Suppressor macrophage treated with lipopolysaccharide for 4 hours (primary cell): ENCODE measurements around the gene NDUFV1.
"Not testable (repeated sequence)": the region's sequence is repeated elsewhere in the genome, so short reads cannot be mapped to it uniquely, and the experiment has no call there.

Experiments used
- DNase-seq: peaks from one replicate; pipeline ENCODE4 v3.0.0-alpha.2; 2020

Gene NDUFV1

GRCh38 chr11:67586568-67587250, 20.0 kb upstream of the NDUFV1 start:
- no peak for DNase-seq

- DNase-seq: no peak
These were observed 18.6 kb upstream of the NDUFV1 start for GRCh38 chr11:67588136-67588503.

DNA sequence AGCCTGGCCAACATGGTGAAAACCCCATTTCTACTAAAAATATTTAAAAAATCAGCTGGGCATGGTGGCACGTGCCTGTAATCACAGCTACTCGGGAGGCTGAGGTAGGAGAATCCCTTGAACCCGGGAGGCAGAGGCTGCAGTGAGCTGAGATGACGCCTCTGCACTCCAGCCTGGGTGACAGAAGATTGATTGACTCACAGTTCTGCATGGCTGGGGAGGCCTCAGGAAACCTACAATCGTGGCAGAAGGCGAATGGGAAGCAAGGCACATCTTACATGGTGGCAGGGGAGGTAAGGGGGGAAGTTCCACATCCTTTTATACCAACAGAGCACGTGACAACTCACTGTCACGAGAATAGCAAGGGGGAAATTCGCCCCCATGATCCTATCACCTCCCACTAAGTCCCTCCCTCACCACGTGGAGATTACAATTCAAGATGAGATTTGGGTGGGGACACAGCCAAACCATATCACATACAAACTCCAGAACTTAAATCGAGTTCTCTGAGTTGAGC, 17.8 kb upstream of the NDUFV1 start:
- DNase-seq: not testable (repeated sequence)

DNA sequence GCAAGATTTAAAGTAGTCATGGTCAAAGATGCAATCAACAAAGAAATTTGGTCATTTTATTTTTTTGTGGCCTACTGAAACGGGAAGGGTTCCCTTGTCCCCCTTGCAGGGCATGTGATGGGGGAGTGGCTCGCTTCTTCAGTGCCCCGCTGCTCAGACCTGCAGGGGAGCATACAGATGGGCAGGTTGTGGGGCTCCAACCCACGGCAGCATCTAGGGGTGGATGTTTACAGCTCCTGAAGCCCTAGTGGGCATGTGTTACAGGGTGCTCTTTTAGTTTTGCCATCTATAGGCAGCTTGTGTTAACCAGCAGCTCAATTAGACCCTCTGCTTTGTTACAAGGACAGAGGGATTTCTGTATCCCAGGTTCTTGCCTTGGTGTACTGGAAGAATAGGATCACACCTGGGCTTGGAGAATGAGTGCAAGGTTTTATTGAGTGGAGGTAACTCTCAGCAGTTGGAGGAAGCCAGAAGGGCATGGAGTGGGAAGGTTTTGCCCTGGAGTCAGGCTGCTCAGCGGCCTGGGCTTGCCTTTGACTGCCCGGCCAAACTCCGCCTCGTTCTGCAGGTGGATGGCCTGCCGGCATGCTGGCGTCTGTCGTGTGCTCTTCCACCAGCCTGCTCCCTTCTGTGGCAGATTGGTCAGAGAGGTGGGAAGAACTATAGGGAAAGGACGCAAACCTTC, 13.7 kb upstream of the NDUFV1 start:
- no peak for DNase-seq

DNA sequence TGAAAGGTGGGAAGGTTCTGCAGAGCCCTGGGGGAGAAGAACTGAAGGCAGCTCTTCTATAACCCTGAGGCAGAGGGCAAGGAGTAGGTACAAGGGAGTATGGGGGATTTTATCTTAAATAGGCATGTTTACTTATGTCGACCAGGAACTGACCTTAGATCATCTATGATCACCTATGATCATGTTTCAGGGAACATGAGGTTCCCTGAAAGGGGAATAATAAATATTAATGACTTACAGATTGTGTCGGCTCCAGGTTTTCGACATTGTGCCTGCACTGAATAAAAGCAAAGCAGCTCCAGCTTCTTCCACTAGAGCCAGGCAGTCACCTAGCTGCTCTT, 13.2 kb upstream of the NDUFV1 start:
- DNase-seq: no peak

DNA sequence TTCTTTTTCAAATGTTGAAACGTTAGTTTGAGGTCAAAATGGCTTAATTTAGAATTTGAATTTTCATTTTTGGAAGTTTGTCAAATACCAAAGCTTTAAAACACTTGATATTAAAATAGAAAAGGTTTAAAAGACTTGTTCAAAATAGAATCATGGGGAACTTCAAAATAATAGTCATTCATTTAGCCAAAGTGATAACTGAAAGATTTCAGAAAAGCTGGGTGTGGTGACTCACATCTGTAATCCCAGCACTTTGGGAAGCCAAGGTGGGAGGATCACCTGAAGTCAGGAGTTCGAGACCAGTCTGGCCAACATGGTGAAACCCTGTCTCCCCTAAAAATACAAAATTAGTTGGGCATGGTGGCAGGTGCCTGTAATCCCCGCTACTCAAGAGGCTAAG, 12.3 kb upstream of the NDUFV1 start:
- no peak for DNase-seq

GRCh38 chr11:67596753-67597300, 9.9 kb upstream of the NDUFV1 start:
- no peak for DNase-seq

DNA sequence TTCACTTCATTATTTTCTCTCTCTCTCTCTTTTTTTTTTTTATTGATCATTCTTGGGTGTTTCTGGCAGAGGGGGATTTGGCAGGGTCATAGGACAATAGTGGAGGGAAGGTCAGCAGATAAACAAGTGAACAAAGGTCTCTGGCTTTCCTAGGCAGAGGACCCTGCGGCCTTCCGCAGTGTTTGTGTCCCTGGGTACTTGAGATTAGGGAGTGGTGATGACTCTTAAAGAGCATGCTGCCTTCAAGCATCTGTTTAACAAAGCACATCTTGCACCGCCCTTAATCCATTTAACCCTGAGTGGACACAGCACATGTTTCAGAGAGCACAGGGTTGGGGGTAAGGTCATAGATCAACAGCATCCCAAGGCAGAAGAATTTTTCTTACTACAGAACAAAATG, 9.3 kb upstream of the NDUFV1 start:
- not testable (repeated sequence) for DNase-seq

GRCh38 chr11:67597963-67598362, 8.8 kb upstream of the NDUFV1 start:
- not testable (repeated sequence) for DNase-seq

GRCh38 chr11:67599149-67599548, 7.6 kb upstream of the NDUFV1 start:
- no peak for DNase-seq

DNA sequence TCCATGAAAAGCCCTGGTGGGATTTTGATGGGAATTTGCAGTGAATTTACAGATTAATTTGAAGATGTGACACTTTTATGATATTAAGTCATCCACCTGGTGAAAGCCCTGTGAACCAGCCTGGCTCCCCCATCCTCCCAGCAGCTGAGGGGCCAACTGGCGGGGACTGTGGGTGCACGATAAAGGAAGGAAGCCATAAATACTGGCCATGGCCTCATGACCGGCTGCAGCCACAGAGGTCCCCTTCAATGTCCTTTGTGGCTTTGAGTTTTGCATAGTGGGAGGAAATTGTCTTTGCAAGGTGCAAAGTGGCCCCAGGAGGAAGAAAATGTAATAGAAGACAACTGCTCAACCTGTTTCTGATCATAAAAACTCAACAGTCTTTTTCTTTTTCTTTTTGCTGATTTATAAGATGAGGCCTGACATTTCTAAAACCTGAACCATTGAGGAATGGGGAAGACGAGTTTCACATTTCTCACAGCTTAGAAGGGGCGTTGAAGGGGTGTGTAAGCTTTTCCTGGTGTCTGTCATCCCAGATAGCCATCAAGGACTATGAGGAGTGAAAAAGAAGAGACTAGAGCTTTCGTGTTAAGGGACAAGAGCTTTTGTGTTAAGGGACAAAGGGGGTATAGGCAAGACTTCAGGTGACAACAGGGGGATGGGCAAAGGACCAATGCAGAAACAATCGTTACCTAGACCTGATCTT, 6.3 kb upstream of the NDUFV1 start:
- DNase-seq: no peak

- DNase-seq: no peak
These were observed 5.6 kb upstream of the NDUFV1 start for GRCh38 chr11:67601098-67601497.

GRCh38 chr11:67604119-67604518, 2.6 kb upstream of the NDUFV1 start:
- not testable (repeated sequence) for DNase-seq

DNA sequence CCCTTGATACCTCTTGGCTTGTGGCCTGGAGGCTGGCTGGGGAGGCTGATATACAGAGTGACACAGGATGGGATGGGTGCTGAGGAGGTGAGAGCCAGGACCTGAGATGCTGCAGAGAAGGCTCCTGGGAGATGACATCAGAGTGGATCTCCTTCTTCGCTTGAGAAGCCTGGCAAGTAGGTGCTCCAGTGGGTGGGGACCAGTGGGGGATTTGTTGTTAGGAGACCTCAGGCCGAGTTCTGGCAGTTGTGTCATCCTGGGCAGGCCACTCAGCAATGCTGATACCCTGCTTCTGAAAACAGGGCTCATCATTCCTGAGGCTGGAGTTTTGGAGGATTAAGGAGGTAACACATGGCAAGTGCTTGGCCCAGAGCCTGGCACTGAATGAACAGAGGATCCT, 1.9 kb upstream of the NDUFV1 start:
- no peak for DNase-seq

DNA sequence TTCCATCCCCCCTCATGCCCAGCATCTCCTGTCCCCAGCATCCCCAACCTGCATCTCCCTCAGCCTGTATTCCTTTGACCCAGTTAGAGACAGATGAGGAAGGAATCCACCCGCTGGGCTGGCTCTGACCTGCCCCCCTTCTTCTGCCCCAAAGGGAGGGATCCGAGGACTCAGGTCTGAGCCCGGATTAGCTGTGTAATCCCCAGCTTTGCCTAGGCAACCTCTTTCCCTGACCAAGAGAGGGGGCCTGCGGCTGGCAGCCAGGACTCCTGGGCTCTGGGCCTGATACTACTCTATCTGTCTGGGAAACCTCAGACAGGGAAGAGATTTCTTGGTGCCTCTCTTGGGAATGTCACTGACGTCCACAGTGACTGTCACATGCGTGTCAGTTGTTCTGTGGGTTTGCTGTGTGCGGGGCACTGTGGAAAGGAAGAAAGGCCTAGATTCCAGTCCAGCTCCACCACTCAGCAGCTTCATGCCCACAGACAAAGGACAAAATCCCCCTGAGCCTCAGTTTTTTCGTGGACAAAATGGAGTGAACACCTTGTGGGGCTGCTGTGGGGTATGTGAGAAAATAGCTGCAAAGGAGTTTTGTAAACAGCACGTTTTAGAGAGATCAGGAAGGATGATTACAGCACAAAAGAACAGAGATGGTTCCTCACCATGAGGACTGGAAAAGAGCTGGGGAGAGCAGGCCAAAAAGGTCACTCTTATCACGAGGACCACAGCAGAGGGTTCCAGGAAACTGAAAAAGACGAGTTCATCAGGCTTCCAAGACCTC, 1.3 kb upstream of the NDUFV1 start:
- no peak for DNase-seq

- no peak for DNase-seq
These were observed 644 bp upstream of the NDUFV1 start for GRCh38 chr11:67606093-67606491.

- DNase-seq: no peak
These were observed 771 bp downstream of the NDUFV1 start for GRCh38 chr11:67607507-67607906.

DNA sequence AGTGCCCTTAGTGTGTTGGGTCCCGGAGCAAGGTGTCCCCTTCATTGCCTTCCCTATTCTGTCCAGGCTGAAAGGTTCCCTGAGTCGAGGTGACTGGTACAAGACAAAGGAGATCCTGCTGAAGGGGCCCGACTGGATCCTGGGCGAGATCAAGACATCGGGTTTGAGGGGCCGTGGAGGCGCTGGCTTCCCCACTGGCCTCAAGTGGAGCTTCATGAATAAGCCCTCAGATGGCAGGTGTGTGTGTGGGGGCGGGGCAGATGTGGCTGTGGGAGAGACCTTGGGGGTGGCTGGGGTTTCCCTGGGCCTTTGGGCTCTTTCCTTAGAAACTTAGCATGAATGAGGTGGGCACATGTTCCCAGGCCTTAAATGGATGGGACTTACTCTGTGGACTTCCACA, 1.8 kb downstream of the NDUFV1 start:
- DNase-seq: no peak

DNA sequence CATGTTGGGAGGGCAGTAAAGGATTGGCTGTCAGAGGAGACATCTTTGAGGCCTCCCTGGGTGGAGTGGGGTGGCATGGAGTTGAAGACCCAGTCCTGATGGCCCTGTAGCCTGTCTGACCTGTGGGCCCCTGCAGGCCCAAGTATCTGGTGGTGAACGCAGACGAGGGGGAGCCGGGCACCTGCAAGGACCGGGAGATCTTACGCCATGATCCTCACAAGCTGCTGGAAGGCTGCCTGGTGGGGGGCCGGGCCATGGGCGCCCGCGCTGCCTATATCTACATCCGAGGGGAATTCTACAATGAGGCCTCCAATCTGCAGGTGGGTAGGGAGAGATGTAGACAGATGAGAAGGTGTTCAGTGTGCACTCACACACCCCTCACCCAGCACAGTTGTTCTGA, 2.6 kb downstream of the NDUFV1 start:
- no peak for DNase-seq

DNA sequence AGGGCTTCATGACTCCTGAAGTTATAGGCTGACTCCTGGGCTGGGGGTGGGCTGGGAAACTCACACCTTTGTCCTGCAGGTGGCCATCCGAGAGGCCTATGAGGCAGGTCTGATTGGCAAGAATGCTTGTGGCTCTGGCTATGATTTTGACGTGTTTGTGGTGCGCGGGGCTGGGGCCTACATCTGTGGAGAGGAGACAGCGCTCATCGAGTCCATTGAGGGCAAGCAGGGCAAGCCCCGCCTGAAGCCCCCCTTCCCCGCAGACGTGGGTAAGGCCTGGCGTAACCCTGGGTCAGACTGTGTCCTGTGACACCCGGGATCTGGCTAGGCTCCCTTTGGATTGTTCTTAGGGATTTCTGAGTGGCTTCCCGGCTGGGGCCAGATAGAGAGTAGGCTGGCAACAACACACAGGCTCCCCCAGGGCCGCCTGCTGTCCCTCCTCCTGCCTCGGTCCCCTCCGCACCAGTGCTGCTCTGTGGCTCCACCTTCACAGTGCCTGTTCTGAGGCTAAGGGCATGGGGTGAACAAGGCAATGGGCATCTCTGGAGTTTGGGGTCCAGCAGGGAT, 3.6 kb downstream of the NDUFV1 start:
- no peak for DNase-seq

GRCh38 chr11:67611165-67611564, 4.4 kb downstream of the NDUFV1 start:
- no peak for DNase-seq

- no peak for DNase-seq
These were observed 5.2 kb downstream of the NDUFV1 start for GRCh38 chr11:67611704-67612587.
